GM19025 (cell line): ENCODE measurements around the gene NPPB.
A peak's percentile ranks its signal among the peaks of the same experiment; 100 is the strongest.
"Not testable (repeated sequence)": the region's sequence is repeated elsewhere in the genome, so short reads cannot be mapped to it uniquely, and the experiment has no call there.

Experiments used
- ATAC-seq: cut with Tn5 transposase; IDR thresholded peaks from one replicate; pipeline ENCODE4 v1.9.1; 2021; ENCODE audit warnings: mild to moderate bottlenecking, low read depth, moderate library complexity; ENCODE audit not compliant: unreplicated experiment

NPPB gene

GRCh38 chr1:11858613-11858967 is at the start of gene NPPB:
TSS of gene NPPB (minus strand) at chr1:11858945. CDS start at chr1:11858833, 112 bp downstream.
- no peak for ATAC-seq

GRCh38 chr1:11908095-11908675 is 49.4 kb upstream of the NPPB start:
- ATAC-seq: peak; percentile 47

GRCh38 chr1:11907275-11908094 is 48.7 kb upstream of the NPPB start:
- peak; percentile 28 for ATAC-seq

- ATAC-seq: no peak
Observed at GRCh38 chr1:11906870-11907269, 48.1 kb upstream of the NPPB start.

GRCh38 chr1:11904978-11905377 is 46.2 kb upstream of the NPPB start:
- ATAC-seq: no peak

- not testable (repeated sequence) for ATAC-seq
Observed at GRCh38 chr1:11904156-11904555, 45.4 kb upstream of the NPPB start.

- no peak for ATAC-seq
Observed at GRCh38 chr1:11903210-11903609, 44.5 kb upstream of the NPPB start.

- not testable (repeated sequence) for ATAC-seq
Observed at GRCh38 chr1:11901446-11901845, 42.7 kb upstream of the NPPB start.

- ATAC-seq: no peak
Observed at GRCh38 chr1:11898831-11899467, 40.2 kb upstream of the NPPB start.

GRCh38 chr1:11898086-11898785 is 39.5 kb upstream of the NPPB start:
- ATAC-seq: no peak

- ATAC-seq: not testable (repeated sequence)
Observed at GRCh38 chr1:11894501-11894900, 35.8 kb upstream of the NPPB start.

- ATAC-seq: no peak
Observed at GRCh38 chr1:11893907-11894251, 35.1 kb upstream of the NPPB start.

GRCh38 chr1:11891433-11892186 is 32.9 kb upstream of the NPPB start:
- ATAC-seq: no peak

- no peak for ATAC-seq
Observed at GRCh38 chr1:11888877-11889208, 30.1 kb upstream of the NPPB start.

GRCh38 chr1:11888206-11888876 is 29.6 kb upstream of the NPPB start:
- ATAC-seq: no peak

- no peak for ATAC-seq
Observed at GRCh38 chr1:11887666-11888007, 28.9 kb upstream of the NPPB start.

GRCh38 chr1:11886986-11887665 is 28.4 kb upstream of the NPPB start:
- ATAC-seq: no peak

- ATAC-seq: no peak
Observed at GRCh38 chr1:11885916-11886315, 27.2 kb upstream of the NPPB start.

- no peak for ATAC-seq
Observed at GRCh38 chr1:11882814-11883538, 24.2 kb upstream of the NPPB start.
